Stimulated activated CD4-positive, alpha-beta T cell treated with anti-CD3 and anti-CD28 coated beads, TNF-alpha, amount 100 ng/mL, for 24 hours (primary cell): ENCODE results near the gene KMT5B.

Source experiments
- DNase-seq, 3 experiments: peaks; one replicate each; pipeline ENCODE4 v3.0.0-alpha.2; 2020; ENCODE audit warnings: low read depth in 3 of 3

KMT5B gene

GRCh38 chr11:68216171-68216938, 3.3 kb upstream of the KMT5B start:
- DNase-seq = no peak

- no peak for DNase-seq
Observed at GRCh38 chr11:68215524-68216170, 2.6 kb upstream of the KMT5B start.

GRCh38 chr11:68215087-68215445, 2.0 kb upstream of the KMT5B start:
- peak in 1 of 3 experiments; percentile 40 for DNase-seq

DNA sequence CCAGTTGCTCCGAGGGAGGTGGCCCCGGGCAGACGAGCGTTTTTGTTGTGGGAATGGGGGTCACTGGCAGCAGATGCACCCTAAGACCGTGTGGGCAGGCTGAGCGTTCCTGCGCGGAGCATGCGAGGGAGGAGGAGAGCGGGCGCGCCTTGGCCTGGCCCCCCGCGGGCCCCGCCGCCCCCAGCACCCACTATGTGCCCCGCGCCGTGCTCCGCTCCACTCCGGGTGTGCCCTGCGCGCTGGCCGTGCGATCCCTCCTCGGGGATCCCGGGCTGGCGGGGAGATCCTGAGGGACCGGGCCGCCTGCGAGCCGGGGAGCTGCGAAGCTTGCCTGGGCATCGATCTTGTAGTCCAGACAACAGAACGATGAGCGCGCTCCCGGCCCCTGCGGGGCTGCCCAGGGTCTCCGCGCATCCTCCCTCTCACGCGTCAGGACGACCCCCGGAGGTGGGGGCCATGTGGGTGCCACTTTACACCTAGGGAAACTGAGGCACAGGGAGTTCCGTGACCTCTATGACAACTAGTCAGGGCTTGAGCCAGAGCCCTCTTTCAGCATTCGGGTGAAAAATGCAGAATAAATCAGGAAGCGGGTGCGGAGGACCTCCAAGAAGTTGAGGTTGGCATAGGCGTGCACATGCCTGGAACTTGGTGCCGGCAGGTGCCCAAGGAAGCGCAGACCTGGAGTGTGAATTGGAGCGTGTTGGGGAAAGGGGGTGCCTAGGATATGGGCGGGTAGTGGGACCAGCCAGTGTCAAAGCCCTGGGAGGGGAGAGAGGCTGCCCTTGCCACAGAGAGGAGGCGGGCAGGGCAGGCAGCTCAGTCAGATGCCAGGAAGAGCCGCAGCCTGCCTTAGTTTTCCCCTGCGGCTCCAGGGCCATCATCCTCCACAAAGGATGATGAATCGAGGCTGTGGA, 1.3 kb upstream of the KMT5B start:
- peak in 1 of 3 experiments; percentile 5 for DNase-seq

- DNase-seq = peak; percentile 60 to 75 (median 61)
Observed at GRCh38 chr11:68213555-68214172, 568 bp upstream of the KMT5B start.

- DNase-seq = peak in 1 of 3 experiments; percentile 53
Observed at GRCh38 chr11:68212421-68213134, 518 bp downstream of the KMT5B start.

GRCh38 chr11:68211546-68211945, 1.6 kb downstream of the KMT5B start:
- no peak for DNase-seq

DNA sequence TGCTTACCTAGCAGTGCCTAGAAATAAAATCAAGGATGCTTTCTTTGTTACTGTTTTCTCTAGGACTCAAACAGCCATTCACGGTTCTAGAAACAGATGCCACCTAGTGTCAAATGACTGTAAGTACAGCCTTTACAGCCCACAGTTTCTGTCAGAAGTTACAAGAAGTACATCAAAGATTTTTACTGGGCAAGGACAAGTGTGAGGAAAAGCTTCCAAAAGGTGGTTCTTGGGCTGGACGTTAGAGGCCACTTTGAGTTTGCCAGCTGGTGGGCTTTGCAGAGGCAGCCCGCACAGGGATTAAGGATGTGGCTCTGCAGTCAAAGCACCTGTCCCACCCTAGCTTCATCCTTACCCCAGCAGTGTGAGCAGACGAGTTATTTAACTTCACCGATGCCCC, 6.9 kb downstream of the KMT5B start:
- DNase-seq = no peak

DNA sequence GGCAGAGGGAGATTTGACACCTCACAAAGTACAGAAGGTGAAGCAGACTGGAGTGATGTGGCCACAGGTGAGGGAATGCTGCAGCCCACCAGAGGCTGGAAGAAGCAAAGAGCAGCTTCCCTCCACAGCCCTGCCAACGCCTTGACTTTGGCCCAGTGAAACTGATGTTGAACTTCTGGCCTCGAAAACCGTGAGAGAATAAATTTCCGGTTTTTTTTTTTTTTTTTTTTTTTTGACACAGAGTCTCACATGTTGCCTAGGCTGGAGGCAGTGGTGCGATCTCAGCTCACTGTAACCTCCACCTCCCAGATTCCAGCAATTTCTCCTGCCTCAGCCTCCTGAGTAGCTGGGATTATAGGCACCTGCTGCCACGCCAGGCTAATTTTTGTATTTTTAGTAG, 8.7 kb downstream of the KMT5B start:
- no peak for DNase-seq

DNA sequence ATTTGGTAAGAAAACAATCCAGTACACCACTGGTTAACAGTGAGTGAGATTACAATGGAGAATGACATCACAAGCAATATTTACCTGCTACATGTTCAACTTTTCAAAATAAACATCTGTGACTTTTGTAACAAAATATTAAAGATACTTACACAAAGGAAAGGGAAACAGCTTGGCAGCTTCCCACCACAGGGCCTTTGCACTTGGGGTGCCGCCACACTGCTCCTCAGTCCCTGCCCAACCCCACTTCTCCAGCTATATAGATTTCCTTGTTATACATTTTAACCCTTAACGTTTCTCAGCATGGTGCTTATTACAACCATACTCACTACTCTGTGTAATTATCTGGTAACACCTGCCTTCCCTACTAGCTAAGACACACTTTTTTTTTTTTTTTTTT, 10.9 kb downstream of the KMT5B start:
- no peak for DNase-seq

DNA sequence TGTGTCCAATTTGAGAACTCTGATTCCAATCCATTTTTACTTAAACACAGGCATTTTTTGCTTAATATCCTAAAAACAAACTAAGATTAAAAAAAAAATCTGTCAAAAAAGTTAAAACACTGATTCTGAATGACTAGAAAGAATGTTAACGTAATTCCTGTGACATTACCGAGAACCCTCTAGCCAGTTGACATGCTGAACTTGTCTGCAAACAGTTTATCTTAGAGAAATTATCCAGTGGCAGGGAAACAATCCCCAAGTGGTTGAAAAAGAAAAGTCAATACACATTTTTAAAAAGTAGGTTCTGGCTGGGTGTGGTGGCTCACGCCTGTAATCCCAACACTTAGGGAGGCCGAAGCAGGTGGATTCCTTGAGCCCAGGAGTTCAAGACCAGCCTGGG, 11.6 kb downstream of the KMT5B start:
- DNase-seq = no peak

DNA sequence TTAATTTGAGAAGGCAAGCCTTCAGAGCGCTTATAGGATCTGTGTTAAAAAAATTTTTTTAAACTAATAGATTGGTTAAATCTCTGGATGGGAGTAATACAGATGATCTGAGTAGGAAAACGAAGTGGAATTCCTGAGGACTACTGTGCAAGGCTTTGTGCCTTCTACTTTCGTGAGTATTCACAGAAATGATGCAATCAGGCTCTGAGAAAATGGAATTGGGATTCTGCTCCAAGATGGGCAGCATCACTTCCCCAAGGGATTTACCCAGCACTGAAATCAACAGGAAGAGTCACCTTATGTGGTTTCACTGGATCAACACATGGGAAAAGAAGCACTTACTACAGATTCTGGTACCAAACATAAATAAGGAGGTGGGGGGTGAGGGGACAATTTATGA, 12.5 kb downstream of the KMT5B start:
- no peak for DNase-seq

DNA sequence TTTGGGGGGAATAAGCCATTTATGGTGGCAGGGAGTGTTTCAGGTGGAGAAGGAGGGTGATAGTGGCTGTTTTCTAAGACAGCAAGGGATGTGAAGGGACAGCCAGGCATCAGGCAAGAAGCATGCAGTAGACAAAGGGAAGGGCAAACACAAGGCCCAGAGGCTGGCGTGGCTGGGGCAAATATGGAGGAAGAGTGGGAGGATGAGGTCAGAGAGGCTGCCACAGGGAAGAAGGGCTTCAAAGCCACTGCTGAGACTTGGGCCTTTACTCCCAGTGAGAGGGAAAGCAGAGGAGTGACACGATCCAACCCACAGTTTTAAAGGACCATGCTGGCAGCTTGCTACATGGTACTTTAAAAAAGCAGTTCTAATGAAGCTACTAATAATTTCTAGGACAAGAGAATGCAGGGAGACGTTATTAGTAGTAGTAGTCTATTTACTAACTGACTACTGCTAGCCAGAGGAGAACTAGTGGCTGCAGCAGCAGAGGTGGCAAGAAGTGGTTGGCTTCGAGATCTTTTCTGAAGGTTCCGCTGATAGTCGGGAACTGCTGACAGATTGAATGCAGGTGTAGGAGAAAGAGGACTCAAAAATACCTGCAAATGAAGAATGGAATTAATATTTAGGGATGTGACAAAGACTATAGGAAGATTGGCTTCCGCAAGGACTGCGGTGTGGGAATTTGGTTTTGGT, 13.7 kb downstream of the KMT5B start:
- no peak for DNase-seq

- DNase-seq = no peak
Observed at GRCh38 chr11:68196219-68196618, 16.9 kb downstream of the KMT5B start.

GRCh38 chr11:68194675-68195294, 18.3 kb downstream of the KMT5B start:
- DNase-seq = no peak

- no peak for DNase-seq
Observed at GRCh38 chr11:68193018-68193417, 20.1 kb downstream of the KMT5B start.

GRCh38 chr11:68191661-68192579, 21.2 kb downstream of the KMT5B start:
- DNase-seq = no peak

DNA sequence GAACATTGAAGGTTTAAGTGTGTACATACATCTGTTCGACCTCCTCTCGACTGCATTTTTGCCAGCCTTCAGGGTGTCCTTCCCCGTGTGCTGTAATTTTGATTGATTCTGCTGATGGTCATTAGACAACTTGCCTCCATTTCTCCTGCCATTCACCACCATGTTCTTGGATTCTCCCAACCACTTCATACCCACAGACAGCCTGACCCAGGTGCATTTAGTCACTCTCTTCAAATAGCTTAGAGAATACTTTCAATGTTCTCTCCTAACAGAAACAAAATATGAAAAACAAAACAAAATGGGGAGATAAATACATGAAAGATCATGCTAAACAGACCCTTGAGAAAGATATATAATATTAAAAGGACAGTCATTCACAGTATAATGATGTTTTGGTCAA, 23.2 kb downstream of the KMT5B start:
- no peak for DNase-seq

GRCh38 chr11:68189082-68189481, 24.0 kb downstream of the KMT5B start:
- DNase-seq = no peak
